ENCODE data around the gene ATP2C2. TPM values are rescaled to one million over a fixed set of nuclear protein-coding genes. Genes with fewer than 3 reads are reported as not detected.
"Not testable (repeated sequence)": the region's sequence is repeated elsewhere in the genome, so short reads cannot be mapped to it uniquely, and the experiment has no call there.

Gene ATP2C2
- total and polyA plus RNA-seq, 2 of the 8 experiments (the other 6 are each of a cell fraction or from before 2014, with no cell fraction given) = 1.2 to 2.8 TPM

DNA sequence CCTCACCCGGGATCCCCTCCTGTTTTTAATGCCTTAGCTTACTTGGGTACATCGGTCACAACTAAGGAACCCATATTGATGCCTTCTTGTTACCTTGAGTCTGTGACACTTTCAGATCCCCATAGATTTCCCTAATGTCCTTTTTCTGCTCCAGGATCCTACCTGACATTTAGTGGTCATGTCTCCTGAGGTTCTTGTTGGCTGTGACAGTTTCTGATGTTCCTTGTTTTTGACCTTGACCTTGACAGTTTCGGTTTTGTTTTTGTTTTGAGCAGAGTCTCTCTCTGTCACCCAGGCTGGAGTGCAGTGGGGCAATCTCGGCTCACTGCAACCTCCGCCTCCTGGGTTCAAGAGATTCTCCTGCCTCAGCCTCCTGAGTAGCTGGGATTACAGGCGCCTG, 52.2 kb downstream of the ATP2C2 start:
- H3K23ac ChIP-seq (ENCODE audit: insufficient read length); FAIRE-seq; H2BK120ac ChIP-seq (replicated peaks; ENCODE audit: low read depth, low read length); H4K5ac ChIP-seq (ENCODE audit: insufficient read length, low read depth, low read length); H3K23me2 ChIP-seq (ENCODE audit: low read depth, low read length); H3K27ac ChIP-seq (ENCODE audit: low read depth, low read length); POLR2A ChIA-PET (ENCODE audit: partially characterized antibody); H2BK5ac ChIP-seq (ENCODE audit: low read depth, low read length); H4K8ac ChIP-seq (ENCODE audit: extremely low read depth, insufficient read depth, low read length); H3K4me3 ChIP-seq (ENCODE audit: extremely low read depth in 1 of 4, insufficient read depth in 2 of 4, low read depth in 3 of 4, low read length in 4 of 4); H4K20me1 ChIP-seq (replicated peaks in 1 of 2; ENCODE audit: control insufficient read depth in 1 of 2, insufficient read depth in 2 of 2, low read length in 2 of 2); H3K79me1 ChIP-seq (ENCODE audit: low read depth, low read length); H3K4me2 ChIP-seq (ENCODE audit: insufficient read depth in 1 of 2, low read depth in 2 of 2, low read length in 2 of 2); H3K36me3 ChIP-seq (ENCODE audit: control insufficient read depth in 2 of 4, insufficient read depth in 4 of 4, low read length in 3 of 4); H2BK15ac ChIP-seq (ENCODE audit: low read length); H4K91ac ChIP-seq (replicated peaks; ENCODE audit: insufficient read length, low read length); H3K14ac ChIP-seq (ENCODE audit: insufficient read length); H2BK12ac ChIP-seq (ENCODE audit: low read depth, low read length); H2BK20ac ChIP-seq (ENCODE audit: low read length); H2AFZ ChIP-seq (ENCODE audit: low read length); H3K27me3 ChIP-seq (replicated peaks in 1 of 4; ENCODE audit: control insufficient read depth in 3 of 4, extremely low read depth in 1 of 4, insufficient read depth in 3 of 4, low read length in 3 of 4); DNase-seq (ENCODE audit: low read depth in 1 of 2, low spot score in 2 of 2); H3K4ac ChIP-seq (replicated peaks; ENCODE audit: insufficient read length, low read depth, low read length); H3K9ac ChIP-seq (replicated peaks in 1 of 4; ENCODE audit: extremely low read depth in 1 of 4, low read depth in 3 of 4, low read length in 3 of 4); H3K18ac ChIP-seq (ENCODE audit: extremely low read depth, low read length); H3K9me3 ChIP-seq (ENCODE audit: insufficient read depth in 2 of 2, low read depth in 1 of 2, low read length in 1 of 2); H3K56ac ChIP-seq (replicated peaks; ENCODE audit: insufficient read length, low read depth, low read length); H3K79me2 ChIP-seq (ENCODE audit: control insufficient read depth in 1 of 2, insufficient read depth in 2 of 2, low read length in 2 of 2); H2AK5ac ChIP-seq (ENCODE audit: low read depth, low read length); H3K4me1 ChIP-seq (replicated peaks in 1 of 4; ENCODE audit: control insufficient read depth in 3 of 4, insufficient read depth in 4 of 4, low read length in 3 of 4): not testable (repeated sequence)
- CTCF ChIA-PET (ENCODE audit: partially characterized antibody) = interaction anchor here (1.7 kb wide), 1 partner anchor 8 kb away, joined by 5 read pairs; no protein-coding TSS in a partner anchor
- WGBS, 2 experiments (ENCODE audit: extremely low coverage in 1 of 2, insufficient coverage in 1 of 2, insufficient read length in 1 of 2, insufficient replicate concordance in 2 of 2, low coverage in 1 of 2, low lambda C conversion rate in 2 of 2, missing lambda C conversion rate in 1 of 2) = 74% methylated on average over 6 of the region's 6 CpGs; no CpG with 5 or more reads in 1 of the 2 experiments

Measured in H1 (cell line).